NT2/D1 (cell line): ENCODE results near the gene RANBP17.

Experiments used
- DNase-seq: peaks from one replicate; pipeline ENCODE4 v3.0.0-alpha.2; 2011; ENCODE audit warnings: low read depth, low spot score
- H3K27me3 ChIP-seq: 2 replicates; pipeline ENCODE4 v1.6.0; 2011; ENCODE audit warnings: mild to moderate bottlenecking; ENCODE audit not compliant: insufficient read length, insufficient read depth
- H3K36me3 ChIP-seq: 2 replicates; pipeline ENCODE4 v1.6.1; 2011; ENCODE audit warnings: mild to moderate bottlenecking, low read length, mixed read lengths; ENCODE audit not compliant: insufficient read depth, insufficient read length
- H3K4me1 ChIP-seq: 2 replicates; pipeline ENCODE4 v1.5.1; 2011; ENCODE audit not compliant: insufficient read depth, insufficient read length
- H3K4me3 ChIP-seq: 2 replicates; pipeline ENCODE4 v1.5.1; 2011; ENCODE audit warnings: low read depth; ENCODE audit not compliant: insufficient read length
- H3K9ac ChIP-seq: 2 replicates; pipeline ENCODE4 v1.6.0; 2011; ENCODE audit warnings: low read depth; ENCODE audit not compliant: insufficient read length
- H3K9me3 ChIP-seq: 2 replicates; pipeline ENCODE4 v1.5.1; 2011; ENCODE audit warnings: mild to moderate bottlenecking, low read length; ENCODE audit not compliant: insufficient read depth
- SUZ12 ChIP-seq: IDR thresholded peaks from 2 replicates; pipeline ENCODE4 v1.6.1; 2011; ENCODE audit not compliant: insufficient read length, insufficient read depth; ENCODE audit errors: extremely low read depth
- YY1 ChIP-seq: IDR thresholded peaks from 2 replicates; pipeline ENCODE4 v1.6.1; 2011; ENCODE audit not compliant: insufficient read length, insufficient read depth
- ZNF274 ChIP-seq: IDR thresholded peaks from 2 replicates; pipeline ENCODE4 v1.6.1; 2011; ENCODE audit warnings: mild to moderate bottlenecking, low read depth, low read length

RANBP17 gene

DNA sequence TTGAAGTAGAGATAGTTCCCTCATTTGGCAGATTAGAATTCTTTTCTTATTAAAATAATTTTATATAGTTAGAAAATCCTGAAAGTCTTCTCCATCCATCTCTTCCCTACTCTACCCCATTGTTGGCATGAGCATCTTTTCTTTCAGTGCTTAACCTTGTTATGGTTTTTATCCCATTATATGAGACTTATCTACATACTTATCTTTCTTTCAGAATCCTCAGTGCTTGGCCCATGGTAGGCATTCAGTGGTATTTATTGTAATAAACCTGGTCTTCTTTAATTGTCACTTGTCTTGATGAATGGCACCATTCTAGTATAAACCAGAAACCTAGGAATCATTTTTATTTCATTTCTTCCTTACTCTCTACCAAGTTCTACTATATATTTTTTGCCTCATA lies 277.4 kb downstream of the RANBP17 start:
- no peaks in the 10 kb centered on the region for H3K36me3 ChIP-seq
- H3K9ac ChIP-seq, result no peak overlapping the region
- no peak for DNase-seq
- no peak overlapping the region for H3K4me3 ChIP-seq
- H3K4me1 ChIP-seq, result no peaks in the 10 kb centered on the region
- no peak for TF ChIP-seq SUZ12
- TF ChIP-seq ZNF274, result no peak
- TF ChIP-seq YY1, result no peak
- no peaks in the 10 kb centered on the region for H3K27me3 ChIP-seq
- H3K9me3 ChIP-seq, result no peaks in the 10 kb centered on the region

DNA sequence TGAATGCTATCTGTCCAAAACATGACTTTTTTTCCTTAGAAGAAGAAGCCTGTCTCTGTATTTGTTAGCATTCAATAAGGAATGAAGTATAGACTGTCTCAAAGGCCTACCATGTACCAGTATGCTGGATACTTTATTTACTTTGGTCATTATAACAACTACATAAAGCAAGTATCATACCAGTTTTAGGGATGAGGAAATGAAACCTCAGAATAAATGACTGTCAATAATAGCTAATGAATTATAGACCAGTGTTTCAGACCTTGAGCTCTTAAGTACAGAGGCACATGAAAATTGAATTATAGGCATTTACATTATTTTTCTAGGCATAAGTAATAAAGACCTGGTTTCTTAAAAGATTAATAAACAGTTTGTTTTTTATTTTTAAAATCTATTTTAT lies 280.8 kb downstream of the RANBP17 start:
- TF ChIP-seq ZNF274 (no peak), SUZ12 (no peak), YY1 (no peak)
- no peaks in the 10 kb centered on the region for H3K9me3 ChIP-seq
- no peaks in the 10 kb centered on the region for H3K4me1 ChIP-seq
- no peak overlapping the region for H3K9ac ChIP-seq
- no peak overlapping the region for H3K4me3 ChIP-seq
- no peak for DNase-seq
- H3K36me3 ChIP-seq, result no peaks in the 10 kb centered on the region
- no peaks in the 10 kb centered on the region for H3K27me3 ChIP-seq

DNA sequence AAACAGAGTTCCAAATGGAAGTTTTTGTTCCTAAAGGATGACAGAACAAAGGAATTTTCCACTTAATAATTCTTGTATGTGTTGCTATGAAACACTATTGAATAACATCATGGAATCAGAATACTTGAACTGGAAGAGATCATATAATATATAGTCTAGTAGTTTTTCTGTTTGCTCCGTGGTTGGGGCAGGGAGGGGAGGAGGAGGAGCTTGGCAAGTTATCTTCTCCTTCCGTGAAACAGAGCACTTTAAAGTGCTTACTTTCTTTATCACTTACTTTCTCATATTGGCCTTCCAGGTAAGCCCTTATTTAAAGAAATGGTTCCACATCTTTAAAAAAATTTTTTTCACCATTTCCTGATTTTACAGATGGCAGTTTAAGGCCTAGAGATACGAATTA lies 281.4 kb downstream of the RANBP17 start:
- no peak overlapping the region for H3K4me3 ChIP-seq
- no peak for DNase-seq
- H3K9ac ChIP-seq, result no peak overlapping the region
- H3K36me3 ChIP-seq, result no peaks in the 10 kb centered on the region
- H3K4me1 ChIP-seq, result no peaks in the 10 kb centered on the region
- H3K27me3 ChIP-seq, result no peaks in the 10 kb centered on the region
- no peaks in the 10 kb centered on the region for H3K9me3 ChIP-seq
- TF ChIP-seq ZNF274 (no peak), YY1 (no peak), SUZ12 (no peak)

DNA sequence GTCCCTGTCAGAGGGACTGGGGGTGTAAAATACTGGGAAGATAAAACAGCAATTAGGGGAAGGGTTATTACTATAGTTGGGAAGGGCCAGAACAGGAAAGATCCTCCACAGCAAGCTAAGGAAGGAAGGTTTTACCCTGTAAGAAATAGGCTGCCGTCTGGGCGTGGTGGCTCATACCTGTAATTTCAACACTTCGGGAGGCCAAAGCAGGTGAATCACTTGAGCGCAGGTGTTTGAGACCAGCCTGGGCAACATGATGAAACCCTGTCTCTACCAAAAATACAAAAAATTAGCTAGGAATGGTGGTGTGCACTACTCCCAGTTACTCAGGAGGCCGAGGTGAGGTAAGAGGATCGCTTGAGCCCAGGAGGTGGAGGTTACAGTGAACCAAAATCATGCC lies 282.1 kb downstream of the RANBP17 start:
- Histone ChIP-seq H3K36me3 (no peaks in the 10 kb centered on the region), H3K27me3 (no peaks in the 10 kb centered on the region), H3K9me3 (no peaks in the 10 kb centered on the region), H3K4me3 (no peak overlapping the region), H3K9ac (no peak overlapping the region), H3K4me1 (no peaks in the 10 kb centered on the region)
- TF ChIP-seq SUZ12 (no peak), ZNF274 (no peak), YY1 (no peak)
- DNase-seq, result no peak

DNA sequence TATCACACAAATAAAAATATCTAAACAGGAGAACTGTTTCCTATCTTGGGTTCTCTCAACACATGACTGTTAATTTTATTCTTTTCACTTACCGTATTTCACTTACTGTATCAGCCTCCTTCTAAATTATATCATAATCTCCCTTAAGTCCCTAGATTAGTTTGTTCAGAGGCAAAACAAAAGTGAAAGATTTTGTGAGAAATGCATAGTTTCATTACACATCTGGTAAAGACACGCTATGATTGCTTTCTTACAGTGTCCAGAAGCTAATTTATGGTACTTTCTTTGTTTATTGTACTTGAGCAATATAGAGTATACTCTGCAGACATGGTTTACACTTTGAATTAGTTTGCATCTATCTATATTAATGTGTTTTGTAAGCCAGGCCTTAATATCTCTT lies 287.5 kb downstream of the RANBP17 start:
- Histone ChIP-seq H3K4me1 (no peaks in the 10 kb centered on the region), H3K27me3 (no peaks in the 10 kb centered on the region), H3K9ac (no peak overlapping the region), H3K9me3 (no peaks in the 10 kb centered on the region), H3K4me3 (no peak overlapping the region), H3K36me3 (no peaks in the 10 kb centered on the region)
- DNase-seq, result no peak
- TF ChIP-seq ZNF274 (no peak), YY1 (no peak), SUZ12 (no peak)

DNA sequence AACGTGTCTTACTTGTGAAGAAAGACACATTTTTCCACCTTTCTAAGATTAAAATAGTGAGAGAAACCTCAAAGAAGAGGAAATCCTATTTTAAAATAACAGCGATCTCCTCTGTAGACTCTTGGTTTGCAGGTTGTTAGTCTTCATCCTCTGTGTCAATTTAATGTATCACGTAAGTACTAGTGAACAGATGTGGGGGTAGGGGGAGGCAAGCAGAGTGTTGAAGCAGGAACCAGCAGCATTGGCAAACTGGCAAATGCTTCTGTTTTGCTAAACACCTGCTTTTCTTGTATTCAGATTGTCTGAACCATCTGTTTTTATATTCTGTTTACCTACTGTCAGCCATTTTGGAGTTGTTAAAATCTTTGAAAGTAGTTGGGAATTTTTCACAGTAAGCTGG lies 288.0 kb downstream of the RANBP17 start:
- no peaks in the 10 kb centered on the region for H3K9me3 ChIP-seq
- DNase-seq, result no peak
- H3K27me3 ChIP-seq, result no peaks in the 10 kb centered on the region
- H3K4me1 ChIP-seq, result no peaks in the 10 kb centered on the region
- H3K4me3 ChIP-seq, result no peak overlapping the region
- no peak for TF ChIP-seq YY1
- no peak for TF ChIP-seq ZNF274
- no peak for TF ChIP-seq SUZ12
- H3K9ac ChIP-seq, result no peak overlapping the region
- H3K36me3 ChIP-seq, result no peaks in the 10 kb centered on the region

DNA sequence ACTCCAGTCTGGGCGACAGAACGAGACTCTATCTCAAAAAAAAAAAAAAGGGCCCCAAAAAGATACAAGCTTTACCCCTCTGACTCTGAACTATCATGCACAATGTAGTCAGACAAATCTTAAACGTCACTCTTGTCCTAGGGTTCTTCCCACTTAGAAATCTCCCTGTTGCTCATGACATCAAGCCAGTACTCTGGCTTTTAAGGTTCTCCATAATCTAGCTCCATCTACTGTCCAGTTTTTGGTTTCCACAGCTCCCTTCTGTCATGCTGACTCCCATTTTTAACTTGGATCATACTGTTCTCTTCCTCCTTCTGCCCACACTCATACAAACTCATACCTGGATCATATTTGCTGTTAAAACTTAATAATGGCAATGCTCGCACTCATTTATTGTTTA lies 290.6 kb downstream of the RANBP17 start:
- Histone ChIP-seq H3K9ac (no peak overlapping the region), H3K4me1 (no peaks in the 10 kb centered on the region), H3K9me3 (no peaks in the 10 kb centered on the region), H3K27me3 (no peaks in the 10 kb centered on the region), H3K4me3 (no peak overlapping the region), H3K36me3 (no peaks in the 10 kb centered on the region)
- TF ChIP-seq ZNF274 (no peak), YY1 (no peak), SUZ12 (no peak)
- no peak for DNase-seq

DNA sequence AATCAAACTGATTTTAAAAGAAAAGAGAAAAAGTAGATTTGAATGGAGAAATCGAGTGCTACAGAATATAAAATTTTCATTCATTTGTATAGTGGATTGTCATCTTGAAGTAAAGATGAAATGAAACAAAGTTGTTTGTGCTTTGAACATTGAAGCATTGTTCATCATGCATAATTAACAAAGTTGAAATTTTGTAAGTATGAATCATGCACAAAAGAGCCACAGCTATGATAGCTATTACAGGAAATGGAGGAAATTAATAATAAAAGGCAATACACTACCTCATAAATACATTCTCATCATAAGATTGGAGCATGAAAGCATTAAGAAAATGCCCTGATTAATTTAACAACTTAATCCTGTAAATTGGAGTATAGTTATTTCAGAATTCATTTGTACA lies 293.8 kb downstream of the RANBP17 start:
- no peak for DNase-seq
- no peaks in the 10 kb centered on the region for H3K4me1 ChIP-seq
- no peaks in the 10 kb centered on the region for H3K27me3 ChIP-seq
- H3K9ac ChIP-seq, result no peak overlapping the region
- no peak overlapping the region for H3K4me3 ChIP-seq
- no peak for TF ChIP-seq SUZ12
- TF ChIP-seq ZNF274, result no peak
- no peak for TF ChIP-seq YY1
- no peaks in the 10 kb centered on the region for H3K36me3 ChIP-seq
- H3K9me3 ChIP-seq, result no peaks in the 10 kb centered on the region
